ENCODE data around the gene ASS1. TPM values are rescaled to one million over a fixed set of nuclear protein-coding genes. Genes with fewer than 3 reads are reported as not detected.

Gene ASS1
- total RNA-seq, 6 experiments from 2014 or later, result 437 to 1,278 (median 1,014) TPM

- intact Hi-C loops (cut with DNase I), result loop anchor here in 1 of 2 donors (10.0 kb wide), 1 partner anchor 76 kb away; no protein-coding TSS in a partner anchor
- Histone ChIP-seq H3K36me3 (no peaks in the 10 kb centered on the region), H3K9me3 (no peaks in the 10 kb centered on the region), H3K27ac (no peak overlapping the region), H3K4me3 (no peak overlapping the region), H3K4me1 (no peaks in the 10 kb centered on the region), H3K27me3 (no peaks in the 10 kb centered on the region)
- DNase-seq (no peak), ATAC-seq (no peak)
- whole genome bisulfite sequencing (ENCODE audit: insufficient coverage, low coverage, low lambda C conversion rate, missing lambda C conversion rate), result 61% methylated on average over 17 of the region's 17 CpGs
- TF ChIP-seq CTCF (IDR thresholded peaks at IDR 0.05), result no peak
Observed at GRCh38 chr9:130421154-130421801, 23.5 kb upstream of the ASS1 start.

GRCh38 chr9:130421802-130422276, 22.9 kb upstream of the ASS1 start:
- Histone ChIP-seq H3K9me3 (no peaks in the 10 kb centered on the region), H3K27ac (no peak overlapping the region), H3K4me3 (no peak overlapping the region), H3K36me3 (no peaks in the 10 kb centered on the region), H3K4me1 (no peaks in the 10 kb centered on the region), H3K27me3 (no peaks in the 10 kb centered on the region)
- no peak for DNase-seq
- no peak for ATAC-seq
- TF ChIP-seq CTCF (IDR thresholded peaks at IDR 0.05) (no peak), POLR2A (IDR thresholded peaks at IDR 0.05) (no peak)
- intact Hi-C loops (cut with DNase I), result loop anchor here in 1 of 2 donors (10.0 kb wide), 1 partner anchor 77 kb away; no protein-coding TSS in a partner anchor
- WGBS (ENCODE audit: insufficient coverage, low coverage, low lambda C conversion rate, missing lambda C conversion rate), result 57% methylated on average over 6 of the region's 13 CpGs

GRCh38 chr9:130422546-130422945, 22.2 kb upstream of the ASS1 start:
- H3K4me3 ChIP-seq, result no peak overlapping the region

GRCh38 chr9:130423272-130423671, 21.5 kb upstream of the ASS1 start:
- no peak for DNase-seq

More at GRCh38 chr9:130422546-130422945, 22.2 kb upstream of the ASS1 start:
- DNase-seq (no peak), ATAC-seq (no peak)
- no peaks in the 10 kb centered on the region for H3K9me3 ChIP-seq
- H3K4me1 ChIP-seq, result no peaks in the 10 kb centered on the region
- no peaks in the 10 kb centered on the region for H3K36me3 ChIP-seq
- intact Hi-C loops (cut with DNase I), result loop anchor here in 1 of 2 donors (10.0 kb wide), 1 partner anchor 78 kb away; no protein-coding TSS in a partner anchor
- no peak for TF ChIP-seq CTCF (IDR thresholded peaks at IDR 0.05)
- H3K27me3 ChIP-seq, result no peaks in the 10 kb centered on the region
- no peak overlapping the region for H3K27ac ChIP-seq
- 77% methylated on average over 3 of the region's 10 CpGs for WGBS (ENCODE audit: insufficient coverage, low coverage, low lambda C conversion rate, missing lambda C conversion rate)

More at GRCh38 chr9:130423272-130423671, 21.5 kb upstream of the ASS1 start:
- TF ChIP-seq POLR2A (IDR thresholded peaks at IDR 0.05) (no peak), CTCF (IDR thresholded peaks at IDR 0.05) (no peak)
- Histone ChIP-seq H3K9me3 (no peaks in the 10 kb centered on the region), H3K27me3 (no peaks in the 10 kb centered on the region), H3K27ac (no peak overlapping the region), H3K36me3 (no peaks in the 10 kb centered on the region), H3K4me1 (no peaks in the 10 kb centered on the region), H3K4me3 (no peak overlapping the region)
- no peak for ATAC-seq
- 0% methylated on average over 1 of the region's 8 CpGs for WGBS (ENCODE audit: insufficient coverage, low coverage, low lambda C conversion rate, missing lambda C conversion rate)
- intact Hi-C loops (cut with DNase I), result loop anchor here in 1 of 2 donors (10.0 kb wide), 1 partner anchor 78 kb away; no protein-coding TSS in a partner anchor
